ENCODE measurements around the gene PMEPA1. TPM values are rescaled to one million over a fixed set of nuclear protein-coding genes. Genes with fewer than 3 reads are reported as not detected.

The PMEPA1 gene
- total RNA-seq, 1 donor from 2014 or later, result 39.9 TPM

DNA sequence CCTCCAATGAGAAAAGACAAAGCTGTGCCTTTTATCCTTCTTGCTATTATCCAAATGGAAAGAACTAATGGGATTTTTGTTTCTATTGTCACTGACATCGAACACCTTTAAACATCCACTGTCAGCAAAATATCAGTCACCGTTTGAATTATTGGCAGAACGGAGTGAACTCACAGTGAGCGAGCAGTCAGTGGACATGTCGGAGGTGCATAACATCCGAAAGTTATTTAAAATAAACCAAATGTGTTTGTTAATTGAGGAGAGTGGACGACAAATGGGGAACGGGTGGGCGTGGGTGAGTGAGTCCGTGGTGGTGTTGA is 38.8 kb downstream of the PMEPA1 start:
- DNase-seq (ENCODE audit: low spot score in 2 of 2, unreplicated experiment in 2 of 2), result no peak
- Mint-ChIP-seq H3K27ac (peak overlapping the region; percentile 17), H3K4me3 (no peak overlapping the region), H3K9me3 (no peaks in the 10 kb centered on the region), H3K4me1 (peaks cover 13% of the 10 kb centered on the region), H3K36me3 (no peaks in the 10 kb centered on the region), H3K27me3 (ENCODE audit: low read depth) (no peaks in the 10 kb centered on the region)
- TF ChIP-seq, protein P1, sequence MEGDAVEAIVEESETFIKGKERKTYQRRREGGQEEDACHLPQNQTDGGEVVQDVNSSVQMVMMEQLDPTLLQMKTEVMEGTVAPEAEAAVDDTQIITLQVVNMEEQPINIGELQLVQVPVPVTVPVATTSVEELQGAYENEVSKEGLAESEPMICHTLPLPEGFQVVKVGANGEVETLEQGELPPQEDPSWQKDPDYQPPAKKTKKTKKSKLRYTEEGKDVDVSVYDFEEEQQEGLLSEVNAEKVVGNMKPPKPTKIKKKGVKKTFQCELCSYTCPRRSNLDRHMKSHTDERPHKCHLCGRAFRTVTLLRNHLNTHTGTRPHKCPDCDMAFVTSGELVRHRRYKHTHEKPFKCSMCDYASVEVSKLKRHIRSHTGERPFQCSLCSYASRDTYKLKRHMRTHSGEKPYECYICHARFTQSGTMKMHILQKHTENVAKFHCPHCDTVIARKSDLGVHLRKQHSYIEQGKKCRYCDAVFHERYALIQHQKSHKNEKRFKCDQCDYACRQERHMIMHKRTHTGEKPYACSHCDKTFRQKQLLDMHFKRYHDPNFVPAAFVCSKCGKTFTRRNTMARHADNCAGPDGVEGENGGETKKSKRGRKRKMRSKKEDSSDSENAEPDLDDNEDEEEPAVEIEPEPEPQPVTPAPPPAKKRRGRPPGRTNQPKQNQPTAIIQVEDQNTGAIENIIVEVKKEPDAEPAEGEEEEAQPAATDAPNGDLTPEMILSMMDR (IDR thresholded peaks at IDR 0.05; ENCODE audit: unreplicated experiment), result no peak

DNA sequence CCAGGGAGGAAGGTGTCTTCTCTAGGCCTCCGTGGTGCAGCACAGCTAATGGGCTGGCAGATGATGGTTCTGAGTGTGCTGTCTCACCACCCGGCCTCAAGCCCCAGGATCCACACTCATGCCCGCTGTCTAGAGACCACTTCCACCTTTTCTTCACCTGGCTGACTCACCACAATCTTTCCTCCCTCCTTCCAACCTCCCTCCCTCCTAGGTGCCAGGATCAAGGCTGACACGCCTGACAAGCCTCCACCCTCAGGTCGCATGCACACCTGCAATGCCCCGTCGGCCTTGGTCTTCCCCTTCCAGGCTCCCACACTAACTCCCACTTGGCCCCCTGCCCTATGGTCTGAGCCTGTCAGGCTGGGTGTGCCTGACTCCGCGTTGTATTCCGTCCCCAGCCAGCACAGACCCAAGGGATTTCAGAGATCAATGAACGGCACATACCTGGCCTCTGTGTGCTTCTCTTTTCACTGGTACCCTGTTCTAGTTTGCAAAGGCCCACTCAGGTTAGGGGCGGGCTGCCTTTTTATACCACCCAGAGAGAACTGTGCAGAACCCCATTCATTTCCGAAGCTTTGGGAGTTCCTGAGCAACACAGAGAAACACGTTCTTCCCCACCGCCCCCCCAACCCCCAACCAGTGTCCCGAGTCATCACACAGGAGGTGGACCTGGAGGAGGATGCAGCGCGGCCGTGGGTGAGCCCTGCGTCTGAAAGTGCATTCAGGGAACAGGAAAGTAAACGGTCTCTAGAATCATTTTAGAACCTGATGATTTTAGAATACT is 39.3 kb downstream of the PMEPA1 start:
- no peak overlapping the region for H3K4me3 Mint-ChIP-seq
- peaks cover 13% of the 10 kb centered on the region for H3K4me1 Mint-ChIP-seq
- H3K27me3 Mint-ChIP-seq (ENCODE audit: low read depth), result no peaks in the 10 kb centered on the region
- no peaks in the 10 kb centered on the region for H3K36me3 Mint-ChIP-seq
- TF ChIP-seq, protein P1 (IDR thresholded peaks at IDR 0.05; ENCODE audit: unreplicated experiment), result no peak
- DNase-seq (ENCODE audit: low spot score in 2 of 2, unreplicated experiment in 2 of 2), result no peak
- H3K9me3 Mint-ChIP-seq, result no peaks in the 10 kb centered on the region
- H3K27ac Mint-ChIP-seq, result no peak overlapping the region

DNA sequence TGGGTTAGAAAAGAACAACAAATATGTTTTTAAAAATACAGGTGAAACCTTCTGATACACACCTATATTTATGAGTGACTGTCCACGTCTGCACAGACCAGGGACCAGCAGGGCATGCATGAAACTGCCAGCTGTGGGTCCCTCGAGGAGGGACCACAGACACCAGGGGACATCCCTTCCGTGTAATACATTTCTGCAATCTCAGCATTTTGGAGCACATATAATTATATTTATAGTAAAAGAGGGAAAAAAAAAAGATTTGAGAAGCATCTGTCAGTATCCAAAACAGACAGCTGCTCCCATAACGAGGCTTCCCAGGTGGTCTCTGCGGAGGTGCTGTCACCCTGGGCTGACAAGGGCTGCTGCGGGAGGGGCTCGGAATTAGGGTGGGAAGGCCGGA is 40.2 kb downstream of the PMEPA1 start:
- Mint-ChIP-seq H3K27ac (no peak overlapping the region), H3K36me3 (no peaks in the 10 kb centered on the region), H3K4me3 (no peak overlapping the region), H3K27me3 (ENCODE audit: low read depth) (no peaks in the 10 kb centered on the region), H3K4me1 (peaks cover 13% of the 10 kb centered on the region), H3K9me3 (no peaks in the 10 kb centered on the region)
- TF ChIP-seq, protein P1 (IDR thresholded peaks at IDR 0.05; ENCODE audit: unreplicated experiment), result no peak
- no peak for DNase-seq (ENCODE audit: low spot score in 2 of 2, unreplicated experiment in 2 of 2)

DNA sequence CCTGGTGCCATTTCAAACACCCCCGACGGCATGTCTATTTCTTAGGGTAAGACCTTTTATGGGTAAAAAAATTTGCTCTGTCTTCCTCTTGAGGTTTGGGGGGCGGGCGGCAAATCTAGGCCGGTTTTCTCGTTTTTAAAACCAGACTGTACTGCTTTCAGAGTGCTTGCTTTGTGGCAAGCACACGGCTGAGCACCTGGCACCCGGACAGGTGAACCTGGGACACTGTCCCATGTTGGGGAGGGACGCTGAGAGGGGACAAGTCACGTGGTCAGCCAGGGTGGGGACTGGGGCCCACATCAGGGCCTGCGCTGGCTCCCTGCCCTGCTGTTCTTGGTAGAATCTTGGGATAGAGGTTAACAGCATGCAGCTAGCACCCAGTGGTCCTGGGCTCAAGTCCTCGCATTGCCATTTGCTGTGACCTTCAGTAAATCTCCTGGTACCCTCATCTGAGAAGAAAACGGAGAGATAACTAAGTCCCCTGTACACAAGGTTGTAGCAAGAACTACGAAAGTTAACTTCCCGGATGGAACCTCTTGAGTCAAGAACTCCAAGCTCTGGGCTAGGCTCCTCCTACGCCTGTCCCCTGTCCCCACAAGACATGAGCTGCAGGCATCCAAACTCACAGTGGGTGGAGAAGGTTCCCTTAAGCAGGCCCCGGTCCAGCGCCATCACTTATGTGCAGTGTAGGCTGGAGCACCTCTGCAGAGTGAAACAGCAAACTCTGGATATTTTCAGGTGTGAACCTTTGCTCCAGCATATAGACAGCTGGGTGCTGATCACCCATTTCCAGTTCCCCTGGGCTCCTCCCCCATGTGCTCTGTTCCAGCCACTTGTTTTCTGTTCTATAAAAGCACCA is 41.7 kb downstream of the PMEPA1 start:
- peaks cover 13% of the 10 kb centered on the region for H3K4me1 Mint-ChIP-seq
- H3K9me3 Mint-ChIP-seq, result no peaks in the 10 kb centered on the region
- H3K4me3 Mint-ChIP-seq, result no peak overlapping the region
- H3K27ac Mint-ChIP-seq, result no peak overlapping the region
- H3K36me3 Mint-ChIP-seq, result no peaks in the 10 kb centered on the region
- TF ChIP-seq, protein P1 (IDR thresholded peaks at IDR 0.05; ENCODE audit: unreplicated experiment), result no peak
- H3K27me3 Mint-ChIP-seq (ENCODE audit: low read depth), result no peaks in the 10 kb centered on the region
- no peak for DNase-seq (ENCODE audit: low spot score in 2 of 2, unreplicated experiment in 2 of 2)

DNA sequence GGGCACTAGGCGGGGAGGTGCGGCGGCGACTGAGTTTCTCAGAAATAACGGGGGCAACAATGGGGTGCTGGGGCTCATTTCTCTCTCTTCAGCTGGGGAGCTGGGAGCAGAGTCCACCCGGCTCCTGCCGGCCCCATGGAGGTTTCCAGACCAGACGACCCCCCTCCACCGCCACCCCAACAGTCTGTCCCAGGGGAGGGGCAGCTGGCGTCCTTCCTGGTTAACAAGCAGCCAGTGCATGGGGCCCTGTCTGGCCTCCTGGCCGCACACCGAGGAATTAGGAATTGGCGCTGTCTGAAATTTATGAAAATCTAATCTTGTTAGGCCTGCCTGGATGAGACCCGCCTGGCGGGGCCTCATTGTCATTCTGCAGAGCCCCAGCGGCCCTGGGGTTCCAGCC is 42.4 kb downstream of the PMEPA1 start:
- TF ChIP-seq, protein P1 (IDR thresholded peaks at IDR 0.05; ENCODE audit: unreplicated experiment), result no peak
- H3K4me3 Mint-ChIP-seq, result no peak overlapping the region

More for the DNA sequence above, 42.4 kb downstream of the PMEPA1 start:
- H3K27me3 Mint-ChIP-seq (ENCODE audit: low read depth), result no peaks in the 10 kb centered on the region
- no peaks in the 10 kb centered on the region for H3K36me3 Mint-ChIP-seq
- no peaks in the 10 kb centered on the region for H3K9me3 Mint-ChIP-seq
- H3K27ac Mint-ChIP-seq, result no peak overlapping the region
- peaks cover 17% of the 10 kb centered on the region for H3K4me1 Mint-ChIP-seq
- DNase-seq (ENCODE audit: low spot score in 2 of 2, unreplicated experiment in 2 of 2), result no peak
